Measurements from ENCODE around the gene KNSTRN. TPM values are rescaled to one million over a fixed set of nuclear protein-coding genes. Genes with fewer than 3 reads are reported as not detected.

Gene KNSTRN
- total and polyA plus RNA-seq, 2 of the 13 experiments (the other 11 are each of a cell fraction or from before 2014, with no cell fraction given): 20.3 to 62.3 TPM

DNA sequence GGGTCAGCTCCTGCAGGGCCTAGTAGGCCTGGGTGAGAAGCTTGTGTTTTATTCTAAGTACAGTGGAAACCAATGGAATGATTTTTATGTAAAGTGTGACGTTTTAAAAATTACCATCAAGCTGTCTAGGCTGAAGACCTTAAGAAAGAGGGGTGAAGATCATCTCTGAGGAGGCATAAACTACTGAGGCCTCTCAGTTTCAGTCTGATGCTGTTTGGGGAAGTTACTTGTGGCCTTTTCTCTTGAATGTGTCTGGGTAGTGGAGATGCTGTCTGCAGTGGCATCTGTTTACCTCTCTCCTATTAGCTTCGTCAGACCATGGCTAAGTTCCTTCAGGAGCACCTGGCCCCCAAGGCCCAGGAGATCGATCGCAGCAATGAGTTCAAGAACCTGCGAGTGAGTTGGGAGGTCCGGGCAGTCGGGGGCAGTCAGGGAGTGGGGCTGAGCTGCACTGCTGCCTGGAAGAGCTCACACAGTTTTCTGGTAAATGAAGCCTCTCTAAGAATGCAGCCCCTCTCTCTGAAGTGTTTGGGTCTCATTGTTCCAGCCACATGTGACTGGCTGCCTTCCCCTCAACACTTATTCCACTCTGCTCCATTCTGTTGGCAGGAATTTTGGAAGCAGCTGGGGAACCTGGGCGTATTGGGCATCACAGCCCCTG is 24.9 kb downstream of the KNSTRN start:
- BruUV-seq (replicated peaks): no TSS peak
- peaks cover 43% of the 10 kb centered on the region for H3K4me1 ChIP-seq (ENCODE audit: insufficient read depth, low read length)
- peaks cover 14% of the 10 kb centered on the region for H3K79me2 ChIP-seq (ENCODE audit: insufficient read depth, low read length)
- TF ChIP-seq ZNF737 (CRISPR knock-in tag; IDR thresholded peaks at IDR 0.05; ENCODE audit: borderline replicate concordance) (no peak), YEATS2 (CRISPR knock-in tag; IDR thresholded peaks at IDR 0.05; ENCODE audit: borderline replicate concordance) (no peak), ZNF180 (CRISPR knock-in tag; IDR thresholded peaks at IDR 0.05; ENCODE audit: borderline replicate concordance, low read depth) (no peak), MAF1 (CRISPR knock-in tag; IDR thresholded peaks at IDR 0.05; ENCODE audit: borderline replicate concordance) (no peak), TBX2 (CRISPR knock-in tag; IDR thresholded peaks at IDR 0.05; ENCODE audit: borderline replicate concordance) (no peak), ZNF549 (CRISPR knock-in tag; IDR thresholded peaks at IDR 0.05) (no peak)
- TF ChIP-seq, protein P1, sequence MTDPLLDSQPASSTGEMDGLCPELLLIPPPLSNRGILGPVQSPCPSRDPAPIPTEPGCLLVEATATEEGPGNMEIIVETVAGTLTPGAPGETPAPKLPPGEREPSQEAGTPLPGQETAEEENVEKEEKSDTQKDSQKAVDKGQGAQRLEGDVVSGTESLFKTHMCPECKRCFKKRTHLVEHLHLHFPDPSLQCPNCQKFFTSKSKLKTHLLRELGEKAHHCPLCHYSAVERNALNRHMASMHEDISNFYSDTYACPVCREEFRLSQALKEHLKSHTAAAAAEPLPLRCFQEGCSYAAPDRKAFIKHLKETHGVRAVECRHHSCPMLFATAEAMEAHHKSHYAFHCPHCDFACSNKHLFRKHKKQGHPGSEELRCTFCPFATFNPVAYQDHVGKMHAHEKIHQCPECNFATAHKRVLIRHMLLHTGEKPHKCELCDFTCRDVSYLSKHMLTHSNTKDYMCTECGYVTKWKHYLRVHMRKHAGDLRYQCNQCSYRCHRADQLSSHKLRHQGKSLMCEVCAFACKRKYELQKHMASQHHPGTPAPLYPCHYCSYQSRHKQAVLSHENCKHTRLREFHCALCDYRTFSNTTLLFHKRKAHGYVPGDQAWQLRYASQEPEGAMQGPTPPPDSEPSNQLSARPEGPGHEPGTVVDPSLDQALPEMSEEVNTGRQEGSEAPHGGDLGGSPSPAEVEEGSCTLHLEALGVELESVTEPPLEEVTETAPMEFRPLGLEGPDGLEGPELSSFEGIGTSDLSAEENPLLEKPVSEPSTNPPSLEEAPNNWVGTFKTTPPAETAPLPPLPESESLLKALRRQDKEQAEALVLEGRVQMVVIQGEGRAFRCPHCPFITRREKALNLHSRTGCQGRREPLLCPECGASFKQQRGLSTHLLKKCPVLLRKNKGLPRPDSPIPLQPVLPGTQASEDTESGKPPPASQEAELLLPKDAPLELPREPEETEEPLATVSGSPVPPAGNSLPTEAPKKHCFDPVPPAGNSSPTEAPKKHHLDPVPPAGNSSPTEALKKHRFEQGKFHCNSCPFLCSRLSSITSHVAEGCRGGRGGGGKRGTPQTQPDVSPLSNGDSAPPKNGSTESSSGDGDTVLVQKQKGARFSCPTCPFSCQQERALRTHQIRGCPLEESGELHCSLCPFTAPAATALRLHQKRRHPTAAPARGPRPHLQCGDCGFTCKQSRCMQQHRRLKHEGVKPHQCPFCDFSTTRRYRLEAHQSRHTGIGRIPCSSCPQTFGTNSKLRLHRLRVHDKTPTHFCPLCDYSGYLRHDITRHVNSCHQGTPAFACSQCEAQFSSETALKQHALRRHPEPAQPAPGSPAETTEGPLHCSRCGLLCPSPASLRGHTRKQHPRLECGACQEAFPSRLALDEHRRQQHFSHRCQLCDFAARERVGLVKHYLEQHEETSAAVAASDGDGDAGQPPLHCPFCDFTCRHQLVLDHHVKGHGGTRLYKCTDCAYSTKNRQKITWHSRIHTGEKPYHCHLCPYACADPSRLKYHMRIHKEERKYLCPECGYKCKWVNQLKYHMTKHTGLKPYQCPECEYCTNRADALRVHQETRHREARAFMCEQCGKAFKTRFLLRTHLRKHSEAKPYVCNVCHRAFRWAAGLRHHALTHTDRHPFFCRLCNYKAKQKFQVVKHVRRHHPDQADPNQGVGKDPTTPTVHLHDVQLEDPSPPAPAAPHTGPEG (CRISPR knock-in tag; IDR thresholded peaks at IDR 0.05): no peak
- TF ChIP-seq, protein P2, sequence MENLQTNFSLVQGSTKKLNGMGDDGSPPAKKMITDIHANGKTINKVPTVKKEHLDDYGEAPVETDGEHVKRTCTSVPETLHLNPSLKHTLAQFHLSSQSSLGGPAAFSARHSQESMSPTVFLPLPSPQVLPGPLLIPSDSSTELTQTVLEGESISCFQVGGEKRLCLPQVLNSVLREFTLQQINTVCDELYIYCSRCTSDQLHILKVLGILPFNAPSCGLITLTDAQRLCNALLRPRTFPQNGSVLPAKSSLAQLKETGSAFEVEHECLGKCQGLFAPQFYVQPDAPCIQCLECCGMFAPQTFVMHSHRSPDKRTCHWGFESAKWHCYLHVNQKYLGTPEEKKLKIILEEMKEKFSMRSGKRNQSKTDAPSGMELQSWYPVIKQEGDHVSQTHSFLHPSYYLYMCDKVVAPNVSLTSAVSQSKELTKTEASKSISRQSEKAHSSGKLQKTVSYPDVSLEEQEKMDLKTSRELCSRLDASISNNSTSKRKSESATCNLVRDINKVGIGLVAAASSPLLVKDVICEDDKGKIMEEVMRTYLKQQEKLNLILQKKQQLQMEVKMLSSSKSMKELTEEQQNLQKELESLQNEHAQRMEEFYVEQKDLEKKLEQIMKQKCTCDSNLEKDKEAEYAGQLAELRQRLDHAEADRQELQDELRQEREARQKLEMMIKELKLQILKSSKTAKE (CRISPR knock-in tag; IDR thresholded peaks at IDR 0.05; ENCODE audit: borderline replicate concordance): no peak
- TF ChIP-seq, protein P3, sequence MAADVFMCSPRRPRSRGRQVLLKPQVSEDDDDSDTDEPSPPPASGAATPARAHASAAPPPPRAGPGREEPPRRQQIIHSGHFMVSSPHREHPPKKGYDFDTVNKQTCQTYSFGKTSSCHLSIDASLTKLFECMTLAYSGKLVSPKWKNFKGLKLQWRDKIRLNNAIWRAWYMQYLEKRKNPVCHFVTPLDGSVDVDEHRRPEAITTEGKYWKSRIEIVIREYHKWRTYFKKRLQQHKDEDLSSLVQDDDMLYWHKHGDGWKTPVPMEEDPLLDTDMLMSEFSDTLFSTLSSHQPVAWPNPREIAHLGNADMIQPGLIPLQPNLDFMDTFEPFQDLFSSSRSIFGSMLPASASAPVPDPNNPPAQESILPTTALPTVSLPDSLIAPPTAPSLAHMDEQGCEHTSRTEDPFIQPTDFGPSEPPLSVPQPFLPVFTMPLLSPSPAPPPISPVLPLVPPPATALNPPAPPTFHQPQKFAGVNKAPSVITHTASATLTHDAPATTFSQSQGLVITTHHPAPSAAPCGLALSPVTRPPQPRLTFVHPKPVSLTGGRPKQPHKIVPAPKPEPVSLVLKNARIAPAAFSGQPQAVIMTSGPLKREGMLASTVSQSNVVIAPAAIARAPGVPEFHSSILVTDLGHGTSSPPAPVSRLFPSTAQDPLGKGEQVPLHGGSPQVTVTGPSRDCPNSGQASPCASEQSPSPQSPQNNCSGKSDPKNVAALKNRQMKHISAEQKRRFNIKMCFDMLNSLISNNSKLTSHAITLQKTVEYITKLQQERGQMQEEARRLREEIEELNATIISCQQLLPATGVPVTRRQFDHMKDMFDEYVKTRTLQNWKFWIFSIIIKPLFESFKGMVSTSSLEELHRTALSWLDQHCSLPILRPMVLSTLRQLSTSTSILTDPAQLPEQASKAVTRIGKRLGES (CRISPR knock-in tag; IDR thresholded peaks at IDR 0.05; ENCODE audit: borderline replicate concordance): no peak
- TF ChIP-seq, protein P4, sequence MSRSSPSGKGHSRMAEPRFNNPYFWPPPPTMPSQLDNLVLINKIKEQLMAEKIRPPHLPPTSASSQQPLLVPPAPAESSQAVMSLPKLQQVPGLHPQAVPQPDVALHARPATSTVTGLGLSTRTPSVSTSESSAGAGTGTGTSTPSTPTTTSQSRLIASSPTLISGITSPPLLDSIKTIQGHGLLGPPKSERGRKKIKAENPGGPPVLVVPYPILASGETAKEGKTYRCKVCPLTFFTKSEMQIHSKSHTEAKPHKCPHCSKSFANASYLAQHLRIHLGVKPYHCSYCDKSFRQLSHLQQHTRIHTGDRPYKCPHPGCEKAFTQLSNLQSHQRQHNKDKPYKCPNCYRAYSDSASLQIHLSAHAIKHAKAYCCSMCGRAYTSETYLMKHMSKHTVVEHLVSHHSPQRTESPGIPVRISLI (CRISPR knock-in tag; IDR thresholded peaks at IDR 0.05; ENCODE audit: borderline replicate concordance): no peak
- DNase-seq (ENCODE audit: low spot score) (no peak), ATAC-seq (no peak), FAIRE-seq (no peak)
- peak overlapping the region; percentile 40; the same call in 1 of the 2 replicates for H3K9ac ChIP-seq (ENCODE audit: insufficient read depth, low read depth, low read length)
- intact Hi-C loops (cut with micrococcal nuclease; ENCODE audit: unreplicated experiment): no loop called here
- in situ Hi-C loops (cut with HindIII; ENCODE audit: extremely low pct_ligation_motif_present, low pct_unique_long_range_greater_than_20kb): no loop called here
- H4K20me1 ChIP-seq (ENCODE audit: insufficient read depth, low read length): no peaks in the 10 kb centered on the region
- CTCF ChIA-PET (ENCODE audit: low intra/inter-chr PET ratio, low total read pairs): no interaction called here
- H3K4me2 ChIP-seq (ENCODE audit: low read depth, low read length): peak overlapping the region; percentile 80
- no peaks in the 10 kb centered on the region for H3K9me3 ChIP-seq (ENCODE audit: low read length)
- no peak overlapping the region for H3K4me3 ChIP-seq (replicated peaks in 1 of 3; ENCODE audit: insufficient read depth in 1 of 3, low read depth in 2 of 3, low read length in 3 of 3)
- H3K36me3 ChIP-seq (replicated peaks in 1 of 2; ENCODE audit: control insufficient read depth in 1 of 2, insufficient read depth in 2 of 2, low read length in 2 of 2): peaks cover 8 to 31% of the 10 kb centered on the region in 2 experiments
- no peak overlapping the region for H2AFZ ChIP-seq (ENCODE audit: low read length)
- no peak overlapping the region for H3K27ac ChIP-seq (ENCODE audit: extremely low read length, insufficient read depth, low read length)
- H3K27me3 ChIP-seq (ENCODE audit: control insufficient read depth in 1 of 2, insufficient read depth in 2 of 2, low read length in 2 of 2): no peaks in the 10 kb centered on the region
- WGBS (ENCODE audit: low lambda C conversion rate): 93% methylated on average over 8 of the region's 8 CpGs
- POLR2A ChIA-PET: interaction anchor here (2.4 to 2.7 kb wide), 2 partner anchors 10 to 18 kb away, joined by 11 to 12 read pairs; no protein-coding TSS in a partner anchor
